Endothelial cell of umbilical vein (primary cell): ENCODE measurements around the gene TPGS2. TPM values are rescaled to one million over a fixed set of nuclear protein-coding genes. Genes with fewer than 3 reads are reported as not detected.

ENCODE experiments used
- BruUV-seq: library from RNA; stranded (reverse); fragments of 400-500 nt; replicated peaks from 2 replicates; lab custom pipeline; 2021; lab: Mats Ljungman, UMichigan
- CTCF ChIA-PET: fragments of 300-600, 350-600 bp; sonication (Branson Sonifier 250); formaldehyde crosslinking; loops from one replicate; lab custom pipeline; 2021; ENCODE audit warnings: antibody characterized with exemption, inconsistent platforms; lab: Charles Lee
- POLR2A ChIA-PET: fragments of 300-600, 350-600 bp; sonication (Branson Sonifier 250); formaldehyde crosslinking; loops from one replicate; lab custom pipeline; 2021; ENCODE audit warnings: antibody characterized with exemption, inconsistent platforms; lab: Charles Lee
- DNase-seq: peaks from one replicate; pipeline ENCODE4 v3.0.0-alpha.2; 2011; ENCODE audit warnings: low read depth, low spot score
- FAIRE-seq: peaks from 2 replicates; lab custom pipeline; 2011; peaks lifted over from hg19 to GRCh38; lab: Jason Lieb, UNC
- H2AFZ ChIP-seq: 2 replicates; pipeline ENCODE4 v1.6.0; 2012; ENCODE audit warnings: low read depth, low read length, control low read depth, inconsistent platforms
- H3K27ac ChIP-seq: 2 replicates; pipeline ENCODE4 v1.5.1; 2011; ENCODE audit warnings: low read depth, mild to moderate bottlenecking, control low read depth, low read length, moderate library complexity; ENCODE audit not compliant: insufficient read depth
- H3K27me3 ChIP-seq, 2 experiments: 2 replicates each; pipeline versions ENCODE4 v1.6.0 to v1.6.1; 2011; ENCODE audit warnings: low read length in 2 of 2, mixed read lengths in 1 of 2; ENCODE audit not compliant: control insufficient read depth in 2 of 2, insufficient read depth in 2 of 2
- H3K36me3 ChIP-seq, 2 experiments: 2 replicates in 1 of 2; 3 replicates in 1 of 2; pipeline ENCODE4 v1.5.1; 2011; ENCODE audit warnings: low read length in 2 of 2, mild to moderate bottlenecking in 1 of 2, moderate library complexity in 1 of 2; ENCODE audit not compliant: control insufficient read depth in 2 of 2, insufficient read depth in 2 of 2; ENCODE audit errors: extremely low read depth in 1 of 2
- H3K4me1 ChIP-seq: 3 replicates; pipeline ENCODE4 v1.5.1; 2011; ENCODE audit warnings: mild to moderate bottlenecking, low read length; ENCODE audit not compliant: control insufficient read depth, insufficient read depth; ENCODE audit errors: extremely low read depth
- H3K4me2 ChIP-seq: 2 replicates; pipeline ENCODE4 v1.6.1; 2011; ENCODE audit warnings: low read length, control low read depth, mixed read lengths; ENCODE audit not compliant: insufficient read depth
- H3K4me3 ChIP-seq, 3 experiments: fragments of 200-600 bp in 1 of 3; sonication (generic), shearing (Covaris generic) in 1 of 3; replicated peaks in 1 of 3; 2 replicates each; pipeline ENCODE4 v1.5.1; 2011 to 2016; ENCODE audit warnings: control low read depth in 3 of 3, low read length in 3 of 3, mild to moderate bottlenecking in 2 of 3, inconsistent platforms in 1 of 3, low read depth in 1 of 3, moderate library complexity in 1 of 3; ENCODE audit not compliant: insufficient read depth in 1 of 3
- H3K79me2 ChIP-seq: 2 replicates; pipeline ENCODE4 v1.6.0; 2012; ENCODE audit warnings: low read length, inconsistent platforms; ENCODE audit not compliant: control insufficient read depth, insufficient read depth
- H3K9ac ChIP-seq: replicated peaks from 2 replicates; pipeline ENCODE3; 2011; ENCODE audit warnings: low read length, control low read depth; ENCODE audit not compliant: insufficient read depth; ENCODE audit errors: extremely low read depth
- H3K9me1 ChIP-seq: replicated peaks from 3 replicates; pipeline ENCODE4 v1.6.0; 2011; ENCODE audit warnings: mild to moderate bottlenecking, low read length; ENCODE audit not compliant: control insufficient read depth, insufficient read depth; ENCODE audit errors: extremely low read depth
- H3K9me3 ChIP-seq: replicated peaks from 2 replicates; pipeline ENCODE4 v1.5.1; 2012; ENCODE audit warnings: low read length, inconsistent platforms; ENCODE audit not compliant: control insufficient read depth, insufficient read depth
- H4K20me1 ChIP-seq: replicated peaks from 2 replicates; pipeline ENCODE3; 2011; ENCODE audit warnings: mild to moderate bottlenecking, low read length; ENCODE audit not compliant: control insufficient read depth, insufficient read depth; ENCODE audit errors: extremely low read depth
- EZH2 ChIP-seq: IDR thresholded peaks from 2 replicates; pipeline ENCODE4 v1.6.1; 2012; ENCODE audit warnings: borderline replicate concordance, low read depth, mild to moderate bottlenecking, moderate library complexity, low read length, inconsistent platforms; ENCODE audit not compliant: severe bottlenecking
- FOS ChIP-seq: IDR thresholded peaks from 2 replicates; pipeline ENCODE4 v1.6.1; 2011; ENCODE audit warnings: mild to moderate bottlenecking, low read length, moderate library complexity, borderline replicate concordance; ENCODE audit not compliant: insufficient read depth
- GATA2 ChIP-seq: IDR thresholded peaks from 2 replicates; pipeline ENCODE4 v1.7.0; 2011; ENCODE audit warnings: low read depth, mild to moderate bottlenecking, moderate library complexity, mixed read lengths, low read length; ENCODE audit not compliant: insufficient read length, insufficient read depth
- JUN ChIP-seq: IDR thresholded peaks from 2 replicates; pipeline ENCODE4 v1.6.1; 2011; ENCODE audit warnings: borderline replicate concordance, low read depth; ENCODE audit not compliant: insufficient read length, insufficient read depth
- MYC ChIP-seq: IDR thresholded peaks from one replicate; pipeline ENCODE4 v1.6.1; 2011; ENCODE audit warnings: mild to moderate bottlenecking, low read depth, low read length
- POLR2A ChIP-seq: IDR thresholded peaks from 2 replicates; pipeline ENCODE4 v1.6.1; 2012; ENCODE audit warnings: low read depth, mild to moderate bottlenecking, control low read depth, low read length
- POLR2AphosphoS5 ChIP-seq: IDR thresholded peaks from 2 replicates; pipeline ENCODE4 v1.6.1; 2012; ENCODE audit warnings: low read depth, mild to moderate bottlenecking, control low read depth, low read length, moderate library complexity; ENCODE audit not compliant: insufficient read depth
- dilution Hi-C: fragments of 300-500 bp; cut with MboI; formaldehyde crosslinking; loops from one replicate; pipeline ENCODE4 v1.15.0; 2019; ENCODE audit warnings: low sequenced_read_pairs; ENCODE audit not compliant: extremely low pct_ligation_motif_present
- intact Hi-C: fragments of 100-400 bp; cut with micrococcal nuclease; formaldehyde crosslinking; loops from one replicate; pipeline ENCODE4 v1.10.0; 2022
- polyA plus RNA-seq, 4 experiments: library from polyadenylated mRNA; depleted of rRNA in 3 of 4; stranded (reverse) in 3 of 4; unstranded in 1 of 4; fragments of >200 nt; gene quantifications; 2 replicates each; pipeline versions ENCODE4 v1.2.1 to v1.2.3, GENCODE V29; 2011 to 2012; ENCODE audit warnings: missing spikeins in 1 of 4
- total RNA-seq: library from RNA; stranded (reverse); gene quantifications from 2 replicates; pipeline ENCODE4 v1.2.3, GENCODE V29; 2021
- TF ChIP-seq, protein P1 (sequence below): IDR thresholded peaks from 2 replicates; pipeline ENCODE4 v1.6.1; 2011; ENCODE audit not compliant: insufficient read depth, insufficient read length
- TF ChIP-seq, protein P2 (sequence below), 2 donors: IDR thresholded peaks; 1 replicate in 1 of 2; 2 replicates in 1 of 2; pipeline ENCODE4 v1.5.1; 2011; ENCODE audit warnings: low read length in 2 of 2, mild to moderate bottlenecking in 2 of 2, moderate library complexity in 2 of 2, control low read depth in 1 of 2, inconsistent platforms in 1 of 2, low read depth in 1 of 2; ENCODE audit not compliant: insufficient read depth in 1 of 2; ENCODE audit errors: extremely low read depth in 1 of 2

The TPGS2 gene
- total and polyA plus RNA-seq, 2 donors (not counting 3 experiments of a cell fraction or from before 2014, with no cell fraction given), result 150 to 232 TPM

DNA sequence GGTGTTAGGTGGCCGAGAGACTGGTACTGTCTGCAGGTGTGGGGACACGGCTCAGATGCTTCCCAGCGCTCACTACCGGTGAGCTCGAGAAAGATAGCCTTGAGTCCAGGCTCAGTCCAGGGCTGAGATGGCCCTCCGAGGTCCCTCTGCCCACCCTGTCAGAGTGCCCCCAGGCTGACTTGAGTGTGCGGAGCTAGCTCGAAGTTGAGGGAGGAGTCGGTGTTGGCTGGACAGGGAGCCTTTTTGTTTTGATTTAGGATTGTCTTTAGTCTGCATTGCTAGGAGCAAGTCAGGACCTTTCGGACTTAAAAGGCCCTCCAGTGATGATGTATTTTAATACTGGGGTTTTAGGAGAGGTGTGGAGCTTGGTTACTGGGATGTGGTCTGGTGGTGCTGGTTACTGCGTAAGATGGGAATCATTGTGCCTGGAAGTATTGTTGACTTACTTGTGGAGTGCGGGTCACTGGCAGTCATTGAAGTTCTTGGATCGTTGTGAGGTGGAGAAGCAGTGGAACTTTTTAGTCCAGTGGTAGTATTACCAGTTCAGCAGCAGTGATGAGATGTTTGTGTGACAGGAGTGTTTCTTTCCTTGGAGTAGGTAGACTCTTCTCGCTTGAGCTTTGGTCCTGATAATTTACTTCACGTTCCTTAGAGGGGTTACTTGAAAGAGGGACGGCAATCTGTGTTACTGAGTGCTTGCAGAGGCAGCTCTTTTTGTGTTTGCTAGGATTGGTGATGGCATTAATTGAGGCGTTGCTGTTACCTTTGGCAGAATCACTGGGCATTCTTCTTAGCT lies 758 bp upstream of the TPGS2 start:
- Histone ChIP-seq H2AFZ (peak overlapping the region; percentile 87), H3K79me2 (peaks cover 24% of the 10 kb centered on the region), H3K9me1 (no peaks in the 10 kb centered on the region), H3K27me3 (no peaks in the 10 kb centered on the region), H4K20me1 (no peaks in the 10 kb centered on the region), H3K4me2 (peak overlapping the region; percentile 81), H3K4me3 (peak overlapping the region; percentile 56 to 97 (median 86)), H3K27ac (peak overlapping the region; percentile 56), H3K9me3 (no peaks in the 10 kb centered on the region), H3K9ac (peak overlapping the region; percentile 70), H3K4me1 (peaks cover 18% of the 10 kb centered on the region), H3K36me3 (no peaks in the 10 kb centered on the region)
- POLR2A ChIA-PET, result interaction anchor here (1.0 kb wide), 1 partner anchor 41 kb away, joined by 3 read pairs; no protein-coding TSS in a partner anchor
- TSS peak; percentile 29 for BruUV-seq
- TF ChIP-seq JUN (no peak), POLR2AphosphoS5 (no peak), POLR2A (no peak), EZH2 (no peak), MYC (no peak), FOS (no peak), GATA2 (no peak)
- TF ChIP-seq, protein P1, sequence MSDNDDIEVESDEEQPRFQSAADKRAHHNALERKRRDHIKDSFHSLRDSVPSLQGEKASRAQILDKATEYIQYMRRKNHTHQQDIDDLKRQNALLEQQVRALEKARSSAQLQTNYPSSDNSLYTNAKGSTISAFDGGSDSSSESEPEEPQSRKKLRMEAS, result no peak
- TF ChIP-seq, protein P2, sequence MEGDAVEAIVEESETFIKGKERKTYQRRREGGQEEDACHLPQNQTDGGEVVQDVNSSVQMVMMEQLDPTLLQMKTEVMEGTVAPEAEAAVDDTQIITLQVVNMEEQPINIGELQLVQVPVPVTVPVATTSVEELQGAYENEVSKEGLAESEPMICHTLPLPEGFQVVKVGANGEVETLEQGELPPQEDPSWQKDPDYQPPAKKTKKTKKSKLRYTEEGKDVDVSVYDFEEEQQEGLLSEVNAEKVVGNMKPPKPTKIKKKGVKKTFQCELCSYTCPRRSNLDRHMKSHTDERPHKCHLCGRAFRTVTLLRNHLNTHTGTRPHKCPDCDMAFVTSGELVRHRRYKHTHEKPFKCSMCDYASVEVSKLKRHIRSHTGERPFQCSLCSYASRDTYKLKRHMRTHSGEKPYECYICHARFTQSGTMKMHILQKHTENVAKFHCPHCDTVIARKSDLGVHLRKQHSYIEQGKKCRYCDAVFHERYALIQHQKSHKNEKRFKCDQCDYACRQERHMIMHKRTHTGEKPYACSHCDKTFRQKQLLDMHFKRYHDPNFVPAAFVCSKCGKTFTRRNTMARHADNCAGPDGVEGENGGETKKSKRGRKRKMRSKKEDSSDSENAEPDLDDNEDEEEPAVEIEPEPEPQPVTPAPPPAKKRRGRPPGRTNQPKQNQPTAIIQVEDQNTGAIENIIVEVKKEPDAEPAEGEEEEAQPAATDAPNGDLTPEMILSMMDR (IDR thresholded peaks at IDR 0.05; ENCODE audit: extremely low read depth in 1 of 2, insufficient read depth in 1 of 2, low read depth in 1 of 2, low read length in 2 of 2), result no peak
- FAIRE-seq, result no peak
- CTCF ChIA-PET, result interaction anchor here (0.9 to 2.3 kb wide), 13 partner anchors 12 to 514 kb away, joined by 3 to 12 read pairs (median 4); no protein-coding TSS in a partner anchor
- intact Hi-C loops, result loop anchor here (1.0 kb wide), 1 partner anchor 70 kb away; no protein-coding TSS in a partner anchor
- DNase-seq, result no peak
- dilution Hi-C loops, result no loop called here
